Omental fat pad (tissue), 4 donors: ENCODE data around the gene DCC. TPM values are rescaled to one million over a fixed set of nuclear protein-coding genes. Genes with fewer than 3 reads are reported as not detected.

ENCODE experiments used
- ATAC-seq: fragments of 150-250 bp; one replicate; pipeline ENCODE4 v1.9.1; 2016; ENCODE audit warnings: mild to moderate bottlenecking, moderate library complexity; ENCODE audit not compliant: low FRiP score
- DNase-seq: peaks from one replicate; pipeline ENCODE4 v3.0.0-alpha.2; 2019; ENCODE audit warnings: low spot score
- total RNA-seq, 4 donors: library from RNA; depleted of rRNA; stranded (reverse); fragments of >200 nt; gene quantifications; one replicate each; pipeline ENCODE4 v1.1.0, GENCODE V29; 2016
- TF ChIP-seq, protein P1 (sequence below), 3 donors: fragments of 450-650 bp; IDR thresholded peaks; one replicate each; pipeline ENCODE4 v1.5.1; 2016 to 2017; ENCODE audit warnings: antibody characterized with exemption in 3 of 3, mild to moderate bottlenecking in 3 of 3, moderate library complexity in 2 of 3

DCC gene
- total RNA-seq, 4 donors from 2014 or later = 0.12 to 0.63 TPM; not detected in 2

DNA sequence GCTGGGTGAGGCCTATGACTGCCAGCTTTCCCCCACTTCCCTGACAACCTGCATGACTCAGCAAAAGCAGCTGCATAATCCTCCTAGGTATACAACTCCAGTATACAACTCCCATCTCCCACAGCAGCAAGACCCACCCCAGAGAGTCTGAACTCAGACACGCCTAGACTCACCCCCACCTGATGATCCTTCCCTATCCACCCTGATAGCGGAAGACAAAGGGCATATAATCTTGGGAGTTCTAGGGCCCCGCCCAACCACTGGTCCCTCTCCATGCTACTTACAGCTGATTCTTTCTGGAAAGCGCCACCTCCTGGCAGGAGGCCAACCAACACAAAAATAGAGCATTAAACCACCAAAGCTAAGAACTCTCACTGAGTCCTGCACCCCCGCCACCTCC is 296.5 kb downstream of the DCC start:
- ATAC-seq (no peak), DNase-seq (no peak)
- TF ChIP-seq, protein P1, sequence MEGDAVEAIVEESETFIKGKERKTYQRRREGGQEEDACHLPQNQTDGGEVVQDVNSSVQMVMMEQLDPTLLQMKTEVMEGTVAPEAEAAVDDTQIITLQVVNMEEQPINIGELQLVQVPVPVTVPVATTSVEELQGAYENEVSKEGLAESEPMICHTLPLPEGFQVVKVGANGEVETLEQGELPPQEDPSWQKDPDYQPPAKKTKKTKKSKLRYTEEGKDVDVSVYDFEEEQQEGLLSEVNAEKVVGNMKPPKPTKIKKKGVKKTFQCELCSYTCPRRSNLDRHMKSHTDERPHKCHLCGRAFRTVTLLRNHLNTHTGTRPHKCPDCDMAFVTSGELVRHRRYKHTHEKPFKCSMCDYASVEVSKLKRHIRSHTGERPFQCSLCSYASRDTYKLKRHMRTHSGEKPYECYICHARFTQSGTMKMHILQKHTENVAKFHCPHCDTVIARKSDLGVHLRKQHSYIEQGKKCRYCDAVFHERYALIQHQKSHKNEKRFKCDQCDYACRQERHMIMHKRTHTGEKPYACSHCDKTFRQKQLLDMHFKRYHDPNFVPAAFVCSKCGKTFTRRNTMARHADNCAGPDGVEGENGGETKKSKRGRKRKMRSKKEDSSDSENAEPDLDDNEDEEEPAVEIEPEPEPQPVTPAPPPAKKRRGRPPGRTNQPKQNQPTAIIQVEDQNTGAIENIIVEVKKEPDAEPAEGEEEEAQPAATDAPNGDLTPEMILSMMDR (IDR thresholded peaks at IDR 0.05) = no peak

DNA sequence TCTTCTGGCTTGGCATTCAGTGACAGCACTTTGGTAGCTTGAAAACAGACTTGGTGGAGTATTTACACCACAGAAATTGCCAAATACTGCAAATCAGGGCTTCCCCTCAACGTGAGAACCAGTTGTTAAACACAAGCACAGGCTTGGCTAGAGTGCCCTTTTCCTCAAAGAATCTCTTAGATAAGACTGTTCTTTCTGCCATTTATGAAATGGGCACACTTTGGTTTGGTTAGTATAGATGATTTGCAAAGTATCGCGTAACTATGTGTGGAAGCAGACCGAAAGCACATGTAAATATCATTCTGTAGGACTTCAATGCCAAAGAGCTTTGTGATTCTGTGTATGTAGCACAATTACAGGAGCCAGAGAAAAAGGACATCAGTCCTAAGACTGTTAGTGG is 308.2 kb downstream of the DCC start:
- ATAC-seq (no peak), DNase-seq (no peak)
- TF ChIP-seq, protein P1 (IDR thresholded peaks at IDR 0.05) = no peak

DNA sequence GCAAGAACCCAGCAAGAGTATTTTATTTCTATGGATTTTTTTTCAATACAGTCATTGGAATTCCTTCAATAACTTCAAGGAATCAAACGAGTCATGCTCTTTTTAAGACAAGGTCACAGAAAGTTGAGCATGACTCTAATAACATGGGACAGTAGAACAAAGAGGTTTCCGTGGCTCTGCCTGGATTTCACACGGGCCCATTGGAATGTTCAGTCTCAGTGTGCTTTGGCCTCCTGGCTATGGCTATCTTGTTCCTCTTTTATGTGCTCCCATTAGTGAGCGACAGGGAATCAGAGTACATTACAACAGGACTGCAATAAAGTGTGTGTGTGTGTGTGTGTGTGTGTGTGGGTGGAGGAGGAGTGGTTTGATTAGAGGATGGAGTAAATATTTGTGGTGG is 312.4 kb downstream of the DCC start:
- DNase-seq = no peak
- TF ChIP-seq, protein P1 (IDR thresholded peaks at IDR 0.05) = no peak
- ATAC-seq = no peak

DNA sequence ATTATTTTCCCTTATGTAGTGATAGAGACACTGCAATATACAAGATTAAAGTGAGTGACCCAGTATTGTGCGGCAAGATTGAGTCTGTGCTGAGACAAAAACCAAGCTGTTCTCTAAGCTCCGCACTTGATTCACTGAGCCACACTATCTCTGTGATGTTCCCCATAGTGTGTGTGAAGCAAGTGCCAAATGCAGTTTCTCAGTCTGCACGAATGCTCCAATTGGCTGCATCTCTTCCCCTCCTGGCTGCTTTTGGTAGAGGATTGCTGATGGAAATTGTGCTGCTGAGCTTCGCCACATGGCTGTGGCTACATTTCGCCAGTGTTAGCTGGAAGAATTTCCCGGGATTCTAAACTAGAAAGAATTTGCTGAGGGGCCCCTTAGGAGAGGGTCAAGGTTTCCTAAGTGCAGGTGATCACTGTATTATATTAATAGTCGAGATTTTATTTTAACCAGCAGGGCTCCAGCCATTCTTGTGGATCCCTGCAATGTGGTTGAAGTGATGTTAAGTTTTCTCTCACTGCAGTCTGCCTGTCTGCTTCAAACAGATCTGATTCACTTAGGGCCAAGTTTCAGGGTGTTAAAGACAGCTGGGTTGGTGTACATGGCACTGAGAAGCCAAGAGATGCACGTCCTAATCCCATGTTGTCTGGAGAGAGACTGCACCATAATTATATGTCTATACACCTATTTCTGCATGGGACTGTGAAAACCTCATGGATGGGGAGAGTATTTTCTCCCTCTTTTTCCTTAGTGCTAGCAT is 317.2 kb downstream of the DCC start:
- no peak for DNase-seq
- TF ChIP-seq, protein P1 (IDR thresholded peaks at IDR 0.05) = no peak
- no peak for ATAC-seq

DNA sequence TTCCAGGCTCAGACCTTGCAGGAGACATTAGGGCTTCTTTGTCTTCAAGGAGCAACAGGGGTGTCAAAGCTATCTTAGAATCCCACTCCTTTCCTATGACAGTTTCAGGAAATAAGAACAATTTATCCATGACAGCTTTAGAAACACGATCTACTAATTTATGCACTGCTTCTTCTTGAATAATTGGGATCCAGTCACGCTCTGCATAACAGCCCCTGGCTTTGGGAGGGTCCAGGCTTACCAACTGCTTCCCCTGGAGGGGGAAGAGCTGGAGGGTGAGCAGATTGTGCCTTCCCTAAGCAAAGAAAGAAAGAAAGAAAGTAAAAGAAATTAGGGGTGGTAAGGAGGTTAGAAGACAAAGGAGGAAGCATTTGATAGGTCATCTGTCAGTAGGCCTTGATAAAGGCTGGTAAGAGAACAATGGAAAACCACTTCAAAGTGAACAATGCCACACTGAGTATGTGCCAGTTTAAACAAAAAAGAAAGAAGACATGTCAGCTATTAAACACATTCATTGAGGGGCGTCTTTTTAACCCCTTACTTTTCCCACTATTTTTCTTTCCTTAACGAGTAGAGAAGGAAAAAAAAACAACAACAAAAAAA is 327.6 kb downstream of the DCC start:
- DNase-seq (no peak), ATAC-seq (no peak)
- TF ChIP-seq, protein P1 (IDR thresholded peaks at IDR 0.05) = no peak

DNA sequence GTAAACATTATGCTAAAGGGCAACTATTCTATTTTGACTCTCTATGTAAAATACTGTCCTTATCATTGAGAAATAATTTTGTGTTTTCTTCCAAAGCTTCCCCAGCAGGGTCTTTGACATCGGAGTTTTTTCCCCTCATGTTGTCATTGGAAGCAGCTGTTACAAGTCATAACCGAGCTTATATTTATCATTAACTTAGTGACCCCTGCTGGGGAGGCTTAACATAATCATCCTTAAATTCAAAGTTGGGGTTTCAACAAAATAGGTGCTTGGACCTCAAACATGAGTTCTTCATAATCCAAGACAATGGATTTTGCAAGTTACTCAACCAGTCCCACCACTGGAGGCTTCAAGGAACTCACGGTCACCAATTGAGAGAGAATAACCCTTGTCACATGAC is 330.9 kb downstream of the DCC start:
- TF ChIP-seq, protein P1 (IDR thresholded peaks at IDR 0.05) = no peak
- DNase-seq = no peak
- no peak for ATAC-seq

DNA sequence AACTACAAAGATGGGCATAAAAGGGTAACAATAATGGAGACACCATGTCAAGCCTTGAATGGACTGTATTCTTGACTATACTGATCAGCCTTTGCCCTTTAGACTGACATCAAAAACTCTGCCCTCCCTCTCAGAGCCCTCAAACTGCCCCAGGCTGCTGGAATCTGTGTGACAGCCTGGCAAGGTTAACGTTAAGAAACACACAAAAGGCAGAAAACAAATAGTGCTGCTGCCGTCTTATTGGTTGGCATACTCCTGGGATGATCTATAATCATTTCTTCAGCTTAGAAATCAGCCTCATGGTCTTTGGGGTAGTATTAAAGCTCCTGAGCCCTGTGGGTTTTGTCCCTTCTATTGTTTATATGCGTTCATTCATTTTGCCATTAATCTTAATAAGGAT is 338.0 kb downstream of the DCC start:
- TF ChIP-seq, protein P1 (IDR thresholded peaks at IDR 0.05) = no peak
- DNase-seq (no peak), ATAC-seq (no peak)
